Uterus (tissue), 2 donors: ENCODE data around the gene INF2.

Source experiments
- CTCF ChIP-seq, 4 experiments: fragments of 200-600 bp in 2 of 4; fragments of 450-650 bp in 2 of 4; sonication (generic) in 2 of 4; IDR thresholded peaks; one replicate each; pipeline ENCODE4 v1.5.1; 2016 to 2019; ENCODE audit warnings: antibody characterized with exemption in 4 of 4, mild to moderate bottlenecking in 2 of 4, moderate library complexity in 1 of 4
- POLR2A ChIP-seq, 2 donors: fragments of 450-650 bp; IDR thresholded peaks; one replicate each; pipeline ENCODE4 v1.6.1; 2016; ENCODE audit warnings: antibody characterized with exemption in 2 of 2, mild to moderate bottlenecking in 1 of 2, moderate library complexity in 1 of 2

GRCh38 chr14:104718147-104718546 lies 28.7 kb downstream of the INF2 start:
- TF ChIP-seq CTCF (IDR thresholded peaks at IDR 0.05) (no peak), POLR2A (IDR thresholded peaks at IDR 0.05) (no peak)
